GM12878 (cell line): ENCODE measurements around the gene PRG2.

ENCODE experiments used
- BHLHE40 ChIP-seq, 2 experiments: fragments of 450-650 bp in 1 of 2; IDR thresholded peaks; 2 replicates each; pipeline ENCODE4 v1.6.1; 2011 to 2017; ENCODE audit warnings: low read depth in 2 of 2, borderline replicate concordance in 1 of 2, improper control_type of control experiment in 1 of 2, low read length in 1 of 2, mild to moderate bottlenecking in 1 of 2
- CEBPB ChIP-seq, 2 experiments: fragments of 150-350 bp in 1 of 2; IDR thresholded peaks; 2 replicates each; pipeline ENCODE4 v1.6.1; 2012 to 2014; ENCODE audit warnings: low read depth in 2 of 2, low read length in 2 of 2, borderline replicate concordance in 1 of 2, inconsistent platforms in 1 of 2
- HCFC1 ChIP-seq: fragments of 150-350 bp; IDR thresholded peaks from 2 replicates; pipeline ENCODE4 v1.6.1; 2014; ENCODE audit warnings: low read length
- IRF5 ChIP-seq: fragments of 450-650 bp; IDR thresholded peaks from 2 replicates; pipeline ENCODE4 v1.6.1; 2017; ENCODE audit warnings: borderline replicate concordance
- NFYB ChIP-seq: IDR thresholded peaks from 2 replicates; pipeline ENCODE4 v1.6.1; 2011; ENCODE audit warnings: low read depth, mild to moderate bottlenecking, low read length, improper control_type of control experiment, moderate library complexity; ENCODE audit not compliant: insufficient read depth
- RELA ChIP-seq: fragments of 450-650 bp; IDR thresholded peaks from 2 replicates; pipeline ENCODE4 v1.8.0; 2014; ENCODE audit warnings: borderline replicate concordance; ENCODE audit not compliant: partially characterized antibody
- REST ChIP-seq: IDR thresholded peaks from 2 replicates; pipeline ENCODE4 v1.6.1; 2012; ENCODE audit warnings: mild to moderate bottlenecking, low read depth, low read length
- RFX5 ChIP-seq: IDR thresholded peaks from 2 replicates; pipeline ENCODE4 v1.6.1; 2011; ENCODE audit warnings: low read depth, low read length, improper control_type of control experiment
- SIN3A ChIP-seq: IDR thresholded peaks from 2 replicates; pipeline ENCODE4 v1.6.1; 2012; ENCODE audit warnings: low read depth, low read length, improper control_type of control experiment
- USF2 ChIP-seq: IDR thresholded peaks from 2 replicates; pipeline ENCODE4 v1.6.1; 2011; ENCODE audit warnings: low read depth, low read length, improper control_type of control experiment, borderline replicate concordance
- TF ChIP-seq, protein P1 (sequence below), 3 experiments: IDR thresholded peaks in 2 of 3; conservative IDR thresholded peaks in 1 of 3; 2 replicates each; pipeline ENCODE4 v1.5.1; 2011; ENCODE audit warnings: low read depth in 3 of 3, low read length in 3 of 3, mild to moderate bottlenecking in 3 of 3, control low read depth in 2 of 3, moderate library complexity in 2 of 3, inconsistent platforms in 1 of 3, mixed read lengths in 1 of 3; ENCODE audit not compliant: control insufficient read depth in 2 of 3, insufficient read depth in 1 of 3; ENCODE audit errors: extremely low read depth in 1 of 3

GRCh38 chr11:57341250-57341808, 49.1 kb downstream of the PRG2 start:
- TF ChIP-seq REST, result no peak
- TF ChIP-seq NFYB, result no peak
- TF ChIP-seq, protein P1, sequence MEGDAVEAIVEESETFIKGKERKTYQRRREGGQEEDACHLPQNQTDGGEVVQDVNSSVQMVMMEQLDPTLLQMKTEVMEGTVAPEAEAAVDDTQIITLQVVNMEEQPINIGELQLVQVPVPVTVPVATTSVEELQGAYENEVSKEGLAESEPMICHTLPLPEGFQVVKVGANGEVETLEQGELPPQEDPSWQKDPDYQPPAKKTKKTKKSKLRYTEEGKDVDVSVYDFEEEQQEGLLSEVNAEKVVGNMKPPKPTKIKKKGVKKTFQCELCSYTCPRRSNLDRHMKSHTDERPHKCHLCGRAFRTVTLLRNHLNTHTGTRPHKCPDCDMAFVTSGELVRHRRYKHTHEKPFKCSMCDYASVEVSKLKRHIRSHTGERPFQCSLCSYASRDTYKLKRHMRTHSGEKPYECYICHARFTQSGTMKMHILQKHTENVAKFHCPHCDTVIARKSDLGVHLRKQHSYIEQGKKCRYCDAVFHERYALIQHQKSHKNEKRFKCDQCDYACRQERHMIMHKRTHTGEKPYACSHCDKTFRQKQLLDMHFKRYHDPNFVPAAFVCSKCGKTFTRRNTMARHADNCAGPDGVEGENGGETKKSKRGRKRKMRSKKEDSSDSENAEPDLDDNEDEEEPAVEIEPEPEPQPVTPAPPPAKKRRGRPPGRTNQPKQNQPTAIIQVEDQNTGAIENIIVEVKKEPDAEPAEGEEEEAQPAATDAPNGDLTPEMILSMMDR (IDR thresholded peaks at IDR 0.05 in 2 of 3, conservative IDR thresholded peaks at IDR 0.05 in 1 of 3; ENCODE audit: control insufficient read depth in 2 of 3, extremely low read depth in 1 of 3, insufficient read depth in 1 of 3, low read depth in 3 of 3, low read length in 3 of 3), result no peak
- no peak for TF ChIP-seq SIN3A
- TF ChIP-seq IRF5, result no peak
- no peak for TF ChIP-seq CEBPB (IDR thresholded peaks at IDR 0.05; ENCODE audit: borderline replicate concordance in 1 of 2, low read depth in 2 of 2, low read length in 2 of 2)
- TF ChIP-seq RELA, result no peak
- TF ChIP-seq RFX5, result no peak
- TF ChIP-seq BHLHE40 (IDR thresholded peaks at IDR 0.05; ENCODE audit: borderline replicate concordance in 1 of 2, low read depth in 2 of 2, low read length in 1 of 2), result no peak
- TF ChIP-seq HCFC1, result no peak
- TF ChIP-seq USF2, result no peak
